ENCODE measurements around the gene CPE.

CPE gene

DNA sequence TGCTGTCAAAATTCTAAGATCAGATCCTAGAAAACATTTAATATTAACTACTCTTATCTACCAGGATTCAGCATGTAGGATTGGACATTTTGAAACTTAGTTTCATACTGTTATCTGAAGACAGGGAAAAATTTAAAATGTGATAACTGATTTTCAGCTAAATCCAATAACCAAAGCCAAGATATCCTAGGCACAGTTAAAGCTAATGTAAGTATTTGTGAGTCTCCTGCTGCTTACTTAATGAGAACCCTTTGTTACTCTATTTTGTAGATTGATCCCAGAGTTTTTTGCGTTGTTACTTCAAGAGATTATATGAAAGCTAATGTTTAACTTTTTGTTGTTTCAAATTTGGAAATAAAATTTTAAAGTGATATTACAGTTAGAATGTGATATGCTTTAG, 2.0 kb downstream of the CPE start:
- no peak for TF ChIP-seq CTCF (IDR thresholded peaks at IDR 0.05)
- TF ChIP-seq ZFX (IDR thresholded peaks at IDR 0.05; ENCODE audit: borderline replicate concordance), result no peak
- H3K27ac ChIP-seq, result no peak overlapping the region

GRCh38 chr4:165381821-165382373, 3.1 kb downstream of the CPE start:
- no peak overlapping the region for H3K27ac ChIP-seq
- TF ChIP-seq CTCF (IDR thresholded peaks at IDR 0.05) (no peak), ZFX (IDR thresholded peaks at IDR 0.05; ENCODE audit: borderline replicate concordance) (no peak)

- no peak overlapping the region for H3K27ac ChIP-seq
- TF ChIP-seq ZFX (IDR thresholded peaks at IDR 0.05; ENCODE audit: borderline replicate concordance) (no peak), CTCF (IDR thresholded peaks at IDR 0.05) (no peak)
Measured at GRCh38 chr4:165382640-165383039, 3.8 kb downstream of the CPE start.

GRCh38 chr4:165383591-165384073, 4.8 kb downstream of the CPE start:
- TF ChIP-seq ZFX (IDR thresholded peaks at IDR 0.05; ENCODE audit: borderline replicate concordance), result no peak
- no peak for TF ChIP-seq CTCF (IDR thresholded peaks at IDR 0.05)
- H3K27ac ChIP-seq, result no peak overlapping the region

DNA sequence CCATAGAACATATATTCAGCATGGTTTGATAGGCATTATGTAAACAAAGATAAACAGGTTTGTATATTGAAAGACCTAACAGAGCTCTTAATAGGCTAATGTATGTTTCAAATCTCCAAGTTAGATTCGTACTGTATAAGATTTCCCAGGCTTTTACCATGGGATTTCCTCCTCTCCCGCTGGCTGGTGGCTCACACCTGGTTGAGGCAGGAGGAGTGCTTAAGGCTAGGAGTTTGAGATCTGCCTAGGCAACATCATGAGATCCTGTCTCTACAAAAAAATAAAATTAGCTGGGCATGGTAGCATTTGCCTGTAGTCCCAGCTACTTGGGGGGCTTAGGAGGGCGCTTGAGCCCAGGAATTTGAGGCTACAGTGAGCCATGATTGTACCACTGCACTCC, 5.4 kb downstream of the CPE start:
- H3K27ac ChIP-seq, result no peak overlapping the region
- TF ChIP-seq CTCF (IDR thresholded peaks at IDR 0.05) (no peak), ZFX (IDR thresholded peaks at IDR 0.05; ENCODE audit: borderline replicate concordance) (no peak)

DNA sequence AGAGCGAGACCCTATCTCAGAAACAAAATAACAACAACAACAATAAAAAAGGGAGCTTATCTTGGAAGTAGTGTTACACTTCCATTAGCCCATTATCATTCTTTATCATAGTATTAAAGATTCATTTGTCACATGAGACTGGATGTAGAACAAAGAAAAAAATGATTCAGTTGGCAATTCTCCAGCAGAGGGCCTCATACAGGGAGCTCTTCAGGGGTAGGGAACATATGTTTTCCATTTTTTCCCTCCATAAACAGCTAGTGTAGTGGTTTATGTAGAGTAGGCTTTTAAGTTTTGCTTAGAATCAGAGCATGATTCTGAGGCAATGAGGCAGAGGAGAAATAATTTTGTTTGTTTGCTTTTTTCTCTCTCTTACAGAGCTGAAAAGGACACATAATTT, 5.8 kb downstream of the CPE start:
- H3K27ac ChIP-seq, result no peak overlapping the region

More for the DNA sequence above, 5.8 kb downstream of the CPE start:
- TF ChIP-seq ZFX (IDR thresholded peaks at IDR 0.05; ENCODE audit: borderline replicate concordance), result no peak
- no peak for TF ChIP-seq CTCF (IDR thresholded peaks at IDR 0.05)

Data from 22Rv1 (cell line).